ENCODE results near the gene CBX8. TPM values are rescaled to one million over a fixed set of nuclear protein-coding genes. Genes with fewer than 3 reads are reported as not detected.

CBX8 gene
- total and polyA plus RNA-seq, 4 donors = 4.8 to 9.3 (median 5.5) TPM

DNA sequence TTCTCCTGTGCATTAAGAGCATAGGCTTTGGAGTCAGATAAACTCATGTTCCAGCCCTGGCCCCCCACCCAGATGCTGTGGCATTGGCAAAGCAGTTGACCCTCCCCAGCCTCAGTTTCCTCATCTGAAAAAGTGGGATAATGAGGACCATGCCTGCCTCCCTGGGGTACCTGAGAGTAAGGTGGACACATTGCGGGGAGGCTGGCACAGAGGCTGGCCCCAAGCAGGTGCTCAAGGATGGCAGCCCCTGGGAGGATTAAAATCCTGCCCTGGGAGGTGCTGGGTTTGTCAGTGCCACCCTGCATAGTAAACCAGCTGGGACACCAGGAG lies 54.3 kb downstream of the CBX8 start:
- 87 to 89% methylated on average over 1 of the region's 1 CpG for WGBS, 2 donors
- peaks cover 0 to 21% (median 14%) of the 10 kb centered on the region in 3 donors for H3K27me3 ChIP-seq (ENCODE audit: control insufficient read depth in 3 of 3, insufficient read depth in 3 of 3, low read length in 2 of 3)
- H3K4me1 ChIP-seq (ENCODE audit: control insufficient read depth in 5 of 5, insufficient read depth in 5 of 5, low read length in 5 of 5) = peaks cover 0 to 23% (median 2%) of the 10 kb centered on the region in 5 donors
- H3K9ac ChIP-seq (ENCODE audit: insufficient read depth in 1 of 2, low read length in 2 of 2) = no peak overlapping the region
- TF ChIP-seq, protein P1, sequence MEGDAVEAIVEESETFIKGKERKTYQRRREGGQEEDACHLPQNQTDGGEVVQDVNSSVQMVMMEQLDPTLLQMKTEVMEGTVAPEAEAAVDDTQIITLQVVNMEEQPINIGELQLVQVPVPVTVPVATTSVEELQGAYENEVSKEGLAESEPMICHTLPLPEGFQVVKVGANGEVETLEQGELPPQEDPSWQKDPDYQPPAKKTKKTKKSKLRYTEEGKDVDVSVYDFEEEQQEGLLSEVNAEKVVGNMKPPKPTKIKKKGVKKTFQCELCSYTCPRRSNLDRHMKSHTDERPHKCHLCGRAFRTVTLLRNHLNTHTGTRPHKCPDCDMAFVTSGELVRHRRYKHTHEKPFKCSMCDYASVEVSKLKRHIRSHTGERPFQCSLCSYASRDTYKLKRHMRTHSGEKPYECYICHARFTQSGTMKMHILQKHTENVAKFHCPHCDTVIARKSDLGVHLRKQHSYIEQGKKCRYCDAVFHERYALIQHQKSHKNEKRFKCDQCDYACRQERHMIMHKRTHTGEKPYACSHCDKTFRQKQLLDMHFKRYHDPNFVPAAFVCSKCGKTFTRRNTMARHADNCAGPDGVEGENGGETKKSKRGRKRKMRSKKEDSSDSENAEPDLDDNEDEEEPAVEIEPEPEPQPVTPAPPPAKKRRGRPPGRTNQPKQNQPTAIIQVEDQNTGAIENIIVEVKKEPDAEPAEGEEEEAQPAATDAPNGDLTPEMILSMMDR (IDR thresholded peaks at IDR 0.05; ENCODE audit: control extremely low read depth, extremely low read depth) = no peak
- ATAC-seq (ENCODE audit: insufficient read depth, low FRiP score) (no peak), DNase-seq (no peak)
- H3K36me3 ChIP-seq (ENCODE audit: control insufficient read depth in 4 of 4, insufficient read depth in 4 of 4, low read length in 4 of 4) = no peaks in the 10 kb centered on the region
- H3K9me3 ChIP-seq (ENCODE audit: control insufficient read depth in 4 of 4, insufficient read depth in 3 of 4, low read length in 3 of 4) = peaks cover 0 to under 1% (median 0%) of the 10 kb centered on the region in 4 donors
- H3K4me3 ChIP-seq = no peak overlapping the region
- no peak overlapping the region for H3K27ac ChIP-seq (ENCODE audit: low read depth in 1 of 2, low read length in 1 of 2)

Other genes with a start within 250 kb of the CBX8 start
- under 1 TPM in 1 of 2 donors, not detected in 1; 0.09 TPM for gene RBFOX3, start 186.0 kb downstream of the CBX8 start, total RNA-seq
- gene RBFOX3, start 186.0 kb downstream of the CBX8 start, polyA plus RNA-seq = under 1 TPM in 1 of 2 donors, not detected in 1; 0.10 TPM
- gene ENPP7, start 66.1 kb downstream of the CBX8 start, total RNA-seq = under 1 TPM in 1 of 2 donors, not detected in 1; 0.31 TPM
- gene ENPP7, start 66.1 kb downstream of the CBX8 start, polyA plus RNA-seq = not detected
- 10 to 100 TPM in 1 of 2 donors, 1 to 10 TPM in 1; 3.8 to 13.5 TPM for gene CBX2, start 18.9 kb downstream of the CBX8 start, total RNA-seq
- 1 to 10 TPM; 1.4 to 2.2 TPM for gene CBX2, start 18.9 kb downstream of the CBX8 start, polyA plus RNA-seq
- 10 to 100 TPM; 18.2 to 32.0 TPM for gene CBX4, start 42.4 kb upstream of the CBX8 start, total RNA-seq
- gene CBX4, start 42.4 kb upstream of the CBX8 start, polyA plus RNA-seq = 10 to 100 TPM; 12.8 to 16.7 TPM
- 10 to 100 TPM; 13.1 to 48.5 TPM for gene TBC1D16, start 238.8 kb upstream of the CBX8 start, total RNA-seq
- 10 to 100 TPM in 1 of 2 donors, 1 to 10 TPM in 1; 7.3 to 19.8 TPM for gene TBC1D16, start 238.8 kb upstream of the CBX8 start, polyA plus RNA-seq
- gene CCDC40, start 239.6 kb upstream of the CBX8 start, total RNA-seq = 10 to 100 TPM in 1 of 2 donors, 1 to 10 TPM in 1; 8.0 to 34.5 TPM
- 1 to 10 TPM; 6.0 to 6.5 TPM for gene CCDC40, start 239.6 kb upstream of the CBX8 start, polyA plus RNA-seq